Transverse colon (tissue), 4 donors: ENCODE data around the gene AHCY. TPM values are rescaled to one million over a fixed set of nuclear protein-coding genes. Genes with fewer than 3 reads are reported as not detected.
A peak's percentile ranks its signal among the peaks of the same experiment; 100 is the strongest.

Source experiments
- DNase-seq: peaks from one replicate; pipeline ENCODE4 v3.0.0-alpha.2; 2019
- H3K27ac ChIP-seq, 4 donors: fragments of 200-600 bp; sonication (generic); 2 replicates each; pipeline ENCODE4 v1.5.1; 2016 to 2018; ENCODE audit warnings: inconsistent platforms in 4 of 4
- H3K27me3 ChIP-seq: fragments of 200-600 bp; sonication (generic); 2 replicates; pipeline ENCODE4 v1.5.1; 2017; ENCODE audit warnings: inconsistent platforms
- H3K36me3 ChIP-seq, 4 donors: fragments of 200-600 bp; sonication (generic); 2 replicates each; pipeline ENCODE4 v1.5.1; 2017 to 2019; ENCODE audit warnings: inconsistent platforms in 4 of 4
- H3K4me1 ChIP-seq, 4 donors: fragments of 200-600 bp; sonication (generic); 2 replicates each; pipeline ENCODE4 v1.5.1; 2017 to 2020; ENCODE audit warnings: inconsistent platforms in 4 of 4
- H3K4me3 ChIP-seq, 4 donors: fragments of 200-600 bp; sonication (generic); 1 replicate in 1 of 4; 2 replicates in 3 of 4; pipeline versions ENCODE4 v1.5.1 to v1.6.1; 2017 to 2019; ENCODE audit warnings: inconsistent platforms in 4 of 4
- H3K9me3 ChIP-seq, 2 donors: fragments of 200-600 bp; sonication (generic); 2 replicates each; pipeline ENCODE4 v1.5.1; 2017 to 2019; ENCODE audit warnings: inconsistent platforms in 2 of 2
- EP300 ChIP-seq: sonication (generic); formaldehyde crosslinking; IDR thresholded peaks from one replicate; pipeline ENCODE4 v1.6.1; 2017; ENCODE audit warnings: antibody characterized with exemption, low read depth
- POLR2A ChIP-seq: fragments of 450-650 bp; IDR thresholded peaks from one replicate; pipeline ENCODE4 v1.6.1; 2016; ENCODE audit warnings: antibody characterized with exemption, mild to moderate bottlenecking, moderate library complexity
- POLR2AphosphoS5 ChIP-seq, 3 donors: sonication (generic); formaldehyde crosslinking; IDR thresholded peaks; one replicate each; pipeline ENCODE4 v1.6.1; 2016; ENCODE audit warnings: antibody characterized with exemption in 3 of 3
- WGBS, 2 donors: methylation state at CpG; one replicate each; pipeline ENCODE4 v1.1.5; 2018; ENCODE audit warnings: low coverage in 1 of 2; 5-methylcytosine and 5-hydroxymethylcytosine counted together
- in situ Hi-C, 4 donors: fragments of 200-750 bp; cut with MboI; loops; one replicate each; pipeline versions ENCODE4 v1.15.0 to v1.15.1; 2017; ENCODE audit warnings: low sequenced_read_pairs in 3 of 4, low pct_ligation_motif_present in 1 of 4, low pct_unique_long_range_greater_than_20kb in 1 of 4
- intact Hi-C: fragments of 100-400 bp; cut with DNase I; formaldehyde crosslinking; loops from one replicate; pipeline ENCODE4 v1.15.1; 2023; ENCODE audit warnings: low total_unique reads
- total RNA-seq, 4 donors: library from RNA; depleted of rRNA; stranded (reverse); fragments of >200 nt; gene quantifications; one replicate each; pipeline ENCODE4 v1.1.0, GENCODE V29; 2016
- TF ChIP-seq, protein P1 (sequence below), 5 experiments: fragments of 200-600 bp in 3 of 5; fragments of 450-650 bp in 2 of 5; sonication (generic) in 3 of 5; IDR thresholded peaks; 1 replicate in 2 of 5; 2 replicates in 3 of 5; pipeline ENCODE4 v1.5.1; 2016 to 2017; ENCODE audit warnings: antibody characterized with exemption in 5 of 5, inconsistent platforms in 3 of 5, mild to moderate bottlenecking in 2 of 5, moderate library complexity in 1 of 5

The AHCY gene
- total RNA-seq, 4 donors from 2014 or later, result 23.9 to 71.6 (median 63.8) TPM

DNA sequence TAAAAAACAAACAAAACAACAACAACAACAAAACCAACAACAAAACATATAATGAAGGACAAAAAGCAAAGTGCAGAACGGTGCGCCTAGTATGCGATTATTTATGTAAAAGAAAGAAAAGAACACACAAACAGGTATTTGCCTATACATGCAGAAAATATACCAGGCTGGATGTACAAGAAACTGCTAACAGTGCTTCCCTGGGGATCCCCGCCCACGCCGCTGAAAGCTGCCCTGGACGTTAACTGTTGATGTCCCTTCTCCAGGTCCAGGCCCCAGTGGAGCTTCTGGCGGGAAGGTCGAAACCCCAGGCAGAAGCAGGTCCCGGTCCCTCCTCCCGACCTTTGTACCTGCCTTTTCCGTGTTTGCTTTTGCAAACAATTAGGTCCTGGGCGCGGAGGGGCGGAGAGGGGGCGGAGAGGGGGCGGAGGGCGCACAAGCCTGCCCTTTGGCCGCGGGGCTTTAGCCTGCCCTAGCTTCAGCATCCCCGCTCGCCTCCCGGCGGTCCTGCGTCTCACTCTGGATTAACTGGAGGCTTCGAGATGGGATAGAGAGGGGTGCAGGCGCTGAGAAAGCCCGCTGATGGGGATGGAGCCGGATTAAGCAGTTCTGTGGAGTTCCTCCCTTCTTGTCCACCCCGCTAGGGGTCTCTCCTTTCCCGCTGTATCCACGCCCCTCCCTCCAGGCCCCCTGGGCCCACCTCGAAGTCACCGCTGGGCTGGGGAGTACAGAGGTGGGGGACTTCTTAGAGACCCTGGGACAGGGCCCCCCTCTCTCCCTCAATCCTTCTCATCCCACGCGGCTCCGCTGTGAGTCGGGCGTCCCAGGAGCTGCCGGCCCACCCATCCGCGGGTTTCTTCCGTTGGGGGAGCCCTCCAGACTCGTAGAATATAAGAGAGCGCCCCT lies 8.2 kb upstream of the AHCY start:
- H3K4me1 ChIP-seq, result peaks cover 6 to 30% (median 24%) of the 10 kb centered on the region in 4 donors
- intact Hi-C loops (loop anchor here (2.0 kb wide), 1 partner anchor 401 kb away; no protein-coding TSS in a partner anchor), in situ Hi-C loops (loop anchor here (10.0 to 25.0 kb wide), 5 partner anchors 176 to 451 kb away; partner anchors contain the start of genes DYNLRB1 (in 2 of the 4) and TP53INP2 (in 1 of the 4))
- H3K36me3 ChIP-seq, result no peaks in the 10 kb centered on the region
- peak in 2 of 3 donors; percentile 13 to 18 for TF ChIP-seq POLR2AphosphoS5 (IDR thresholded peaks at IDR 0.05)
- TF ChIP-seq EP300, result no peak
- peak; percentile 86 for DNase-seq
- WGBS, 2 donors, result 15 to 34% methylated on average over 4 to 45 of the region's 45 CpGs
- H3K27me3 ChIP-seq, result peaks cover 13% of the 10 kb centered on the region
- no peaks in the 10 kb centered on the region for H3K9me3 ChIP-seq
- peak overlapping the region in 3 of 4 donors; percentile 3 to 35 (median 8) for H3K4me3 ChIP-seq
- H3K27ac ChIP-seq, result peak overlapping the region; percentile 71 to 79 (median 74)

DNA sequence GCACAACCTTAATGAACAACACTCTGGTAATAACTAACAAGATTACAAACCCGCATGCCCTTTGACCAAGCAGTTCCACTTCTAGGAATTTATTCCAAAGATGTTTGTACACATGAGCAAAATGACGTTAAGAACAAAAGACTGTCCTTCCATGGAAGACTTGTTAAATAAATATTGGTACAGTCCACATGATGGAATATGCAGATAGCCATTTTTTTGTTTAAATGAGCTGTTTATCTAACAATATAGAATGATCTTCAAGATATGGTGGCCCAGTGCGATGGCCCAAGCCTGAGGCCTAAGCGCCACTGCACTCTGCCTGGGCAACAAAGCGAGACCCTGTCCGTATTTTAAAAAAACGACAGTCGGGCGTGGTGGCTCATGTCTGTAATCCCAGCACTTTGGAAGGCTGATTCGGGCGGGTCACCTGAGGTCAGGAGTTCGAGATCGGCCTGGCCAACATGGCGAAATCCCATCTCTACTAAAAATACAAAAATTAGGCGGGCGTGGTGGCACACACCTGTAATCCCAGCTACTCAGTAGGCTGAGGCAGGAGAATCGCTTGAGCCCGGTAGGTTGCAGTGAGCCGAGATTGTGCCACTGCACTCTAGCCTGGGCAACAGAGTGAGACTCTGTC lies 7.4 kb upstream of the AHCY start:
- Histone ChIP-seq H3K27ac (peak overlapping the region; percentile 71 to 79 (median 74)), H3K27me3 (peaks cover 13% of the 10 kb centered on the region), H3K4me1 (peaks cover 6 to 30% (median 24%) of the 10 kb centered on the region in 4 donors), H3K4me3 (peak overlapping the region in 2 of 4 donors; percentile 8 to 35), H3K36me3 (no peaks in the 10 kb centered on the region), H3K9me3 (no peaks in the 10 kb centered on the region)
- 36 to 65% methylated on average over 4 to 19 of the region's 19 CpGs for WGBS, 2 donors
- TF ChIP-seq EP300 (no peak), POLR2AphosphoS5 (IDR thresholded peaks at IDR 0.05) (no peak), POLR2A (no peak)
- TF ChIP-seq, protein P1, sequence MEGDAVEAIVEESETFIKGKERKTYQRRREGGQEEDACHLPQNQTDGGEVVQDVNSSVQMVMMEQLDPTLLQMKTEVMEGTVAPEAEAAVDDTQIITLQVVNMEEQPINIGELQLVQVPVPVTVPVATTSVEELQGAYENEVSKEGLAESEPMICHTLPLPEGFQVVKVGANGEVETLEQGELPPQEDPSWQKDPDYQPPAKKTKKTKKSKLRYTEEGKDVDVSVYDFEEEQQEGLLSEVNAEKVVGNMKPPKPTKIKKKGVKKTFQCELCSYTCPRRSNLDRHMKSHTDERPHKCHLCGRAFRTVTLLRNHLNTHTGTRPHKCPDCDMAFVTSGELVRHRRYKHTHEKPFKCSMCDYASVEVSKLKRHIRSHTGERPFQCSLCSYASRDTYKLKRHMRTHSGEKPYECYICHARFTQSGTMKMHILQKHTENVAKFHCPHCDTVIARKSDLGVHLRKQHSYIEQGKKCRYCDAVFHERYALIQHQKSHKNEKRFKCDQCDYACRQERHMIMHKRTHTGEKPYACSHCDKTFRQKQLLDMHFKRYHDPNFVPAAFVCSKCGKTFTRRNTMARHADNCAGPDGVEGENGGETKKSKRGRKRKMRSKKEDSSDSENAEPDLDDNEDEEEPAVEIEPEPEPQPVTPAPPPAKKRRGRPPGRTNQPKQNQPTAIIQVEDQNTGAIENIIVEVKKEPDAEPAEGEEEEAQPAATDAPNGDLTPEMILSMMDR (IDR thresholded peaks at IDR 0.05), result no peak
- intact Hi-C loops, result no loop called here
- in situ Hi-C loops, result loop anchor here (10.0 to 25.0 kb wide), 5 partner anchors 177 to 452 kb away; partner anchors contain the start of genes DYNLRB1 (in 2 of the 4) and TP53INP2 (in 1 of the 4)
- DNase-seq, result no peak

DNA sequence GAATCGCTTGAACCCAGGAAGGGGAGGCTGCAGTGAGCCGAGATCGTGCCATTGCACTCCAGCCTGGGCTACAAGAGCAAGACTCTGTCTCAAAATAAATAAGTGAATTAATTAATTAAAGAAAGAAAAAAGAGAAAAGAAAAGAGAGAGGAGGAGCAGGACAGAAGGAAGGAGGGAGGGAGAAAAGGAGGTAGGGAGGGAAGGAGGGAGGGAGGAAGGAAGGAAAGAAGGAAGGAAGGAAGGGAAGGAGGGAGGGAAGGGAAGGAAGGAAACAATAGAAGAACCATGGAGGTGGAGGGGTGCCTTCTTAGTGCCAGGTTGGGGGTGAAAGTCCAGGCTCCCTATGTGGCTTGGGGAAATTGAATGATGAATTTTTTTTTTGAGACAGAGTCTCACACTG lies 6.5 kb upstream of the AHCY start:
- no peaks in the 10 kb centered on the region for H3K9me3 ChIP-seq
- intact Hi-C loops, result no loop called here
- H3K36me3 ChIP-seq, result no peaks in the 10 kb centered on the region
- peaks cover 13% of the 10 kb centered on the region for H3K27me3 ChIP-seq
- DNase-seq, result no peak
- H3K4me1 ChIP-seq, result peaks cover 6 to 30% (median 24%) of the 10 kb centered on the region in 4 donors
- H3K4me3 ChIP-seq, result no peak overlapping the region
- TF ChIP-seq POLR2A, result no peak
- TF ChIP-seq, protein P1 (IDR thresholded peaks at IDR 0.05), result no peak
- no peak for TF ChIP-seq POLR2AphosphoS5 (IDR thresholded peaks at IDR 0.05)
- no peak for TF ChIP-seq EP300
- H3K27ac ChIP-seq, result peak overlapping the region in 1 of 4 donors; percentile 79
- WGBS, 2 donors, result 90 to 95% methylated on average over 3 of the region's 3 CpGs
- in situ Hi-C loops, result loop anchor here (10.0 to 25.0 kb wide), 5 partner anchors 178 to 453 kb away; partner anchors contain the start of genes DYNLRB1 (in 2 of the 4) and TP53INP2 (in 1 of the 4)

DNA sequence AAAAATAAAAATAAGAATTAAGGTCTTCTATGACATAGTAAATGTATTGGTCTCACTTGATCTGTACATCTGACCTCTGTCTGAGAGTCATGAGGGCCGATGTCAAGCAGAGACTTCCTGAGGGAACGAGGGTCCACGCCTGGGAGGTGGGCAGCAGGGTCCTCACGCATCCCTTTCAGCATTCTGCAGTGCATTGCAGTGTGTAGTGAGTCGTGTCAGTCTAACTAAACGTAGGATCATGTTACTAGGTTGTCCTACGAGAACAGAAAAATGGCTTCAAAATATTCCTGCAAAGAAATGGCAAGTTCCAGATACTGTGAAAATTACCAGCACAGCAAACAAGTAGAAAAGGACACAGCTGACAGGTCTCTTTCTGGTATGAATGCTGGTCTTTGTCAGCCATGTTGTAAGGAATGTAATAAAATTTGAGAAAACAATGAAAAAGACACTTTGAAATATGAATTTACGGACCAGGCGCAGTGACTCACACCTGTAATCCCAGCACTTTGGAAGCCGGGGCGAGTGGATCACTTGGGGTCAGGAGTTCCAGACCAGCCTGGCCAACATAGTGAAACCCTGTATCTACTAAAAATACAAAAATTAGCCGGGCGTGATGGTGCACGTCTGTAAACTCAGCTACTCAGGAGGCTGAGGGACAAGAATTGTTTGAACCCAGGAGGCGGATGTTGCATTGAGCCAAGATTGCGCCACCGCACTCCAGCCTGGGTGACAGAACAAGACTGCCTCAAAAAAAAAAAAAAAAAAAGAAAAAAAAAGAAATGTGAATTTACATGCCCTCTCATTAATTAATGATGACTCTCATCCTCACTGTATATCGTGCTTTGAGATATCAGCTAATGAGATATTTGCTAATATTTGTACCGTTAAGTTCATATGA lies 2.4 kb upstream of the AHCY start:
- Histone ChIP-seq H3K9me3 (no peaks in the 10 kb centered on the region), H3K27ac (no peak overlapping the region), H3K27me3 (no peaks in the 10 kb centered on the region), H3K4me3 (no peak overlapping the region), H3K36me3 (no peaks in the 10 kb centered on the region), H3K4me1 (peaks cover 13 to 31% (median 20%) of the 10 kb centered on the region in 4 donors)
- DNase-seq, result no peak
- intact Hi-C loops, result no loop called here
- WGBS, 2 donors, result 78 to 81% methylated on average over 4 to 19 of the region's 19 CpGs
- TF ChIP-seq POLR2A, result no peak
- TF ChIP-seq EP300, result no peak
- TF ChIP-seq, protein P1 (IDR thresholded peaks at IDR 0.05), result no peak
- TF ChIP-seq POLR2AphosphoS5 (IDR thresholded peaks at IDR 0.05), result no peak
- in situ Hi-C loops, result loop anchor here (25.0 kb wide), 4 partner anchors 182 to 457 kb away; partner anchors contain the start of genes DYNLRB1 (in 2 of the 4) and TP53INP2 (in 1 of the 4)
